ENCODE data around the gene CFAP298. TPM values are rescaled to one million over a fixed set of nuclear protein-coding genes. Genes with fewer than 3 reads are reported as not detected.
A peak's percentile ranks its signal among the peaks of the same experiment; 100 is the strongest.

CFAP298 gene
- total and polyA plus RNA-seq, 2 donors (not counting 1 experiment from before 2014, with no cell fraction given), result 22.0 to 29.2 TPM

- Histone ChIP-seq H3K27ac (ENCODE audit: low read length in 2 of 2) (no peak overlapping the region), H3K9me3 (ENCODE audit: control extremely low read depth in 1 of 3, control insufficient read depth in 2 of 3, insufficient read depth in 1 of 3, low read length in 2 of 3) (no peaks in the 10 kb centered on the region), H3K27me3 (replicated peaks in 1 of 4; ENCODE audit: control extremely low read depth in 1 of 4, control insufficient read depth in 3 of 4, insufficient read depth in 4 of 4, low read length in 3 of 4) (no peaks in the 10 kb centered on the region), H3K4me2 (replicated peaks; ENCODE audit: low read depth, low read length, poor library complexity, severe bottlenecking) (no peak overlapping the region), H3K4me1 (ENCODE audit: control insufficient read depth in 2 of 2, insufficient read depth in 2 of 2, low read length in 2 of 2) (no peaks in the 10 kb centered on the region), H4K20me1 (ENCODE audit: control insufficient read depth, insufficient read depth, low read length, poor library complexity, severe bottlenecking) (peaks cover 6% of the 10 kb centered on the region), H3K4me3 (ENCODE audit: control extremely low read depth in 1 of 5, extremely low read depth in 1 of 5, insufficient read depth in 1 of 5, low read depth in 2 of 5, low read length in 4 of 5) (no peak overlapping the region), H3K9ac (ENCODE audit: low read length) (no peak overlapping the region), H3K79me2 (ENCODE audit: control insufficient read depth, insufficient read depth, low read length) (no peaks in the 10 kb centered on the region), H3K36me3 (replicated peaks in 1 of 2; ENCODE audit: control extremely low read depth in 1 of 2, control insufficient read depth in 1 of 2, extremely low read depth in 1 of 2, insufficient read depth in 2 of 2, low read length in 1 of 2) (peaks cover 7 to 37% of the 10 kb centered on the region in 2 experiments), H2AFZ (ENCODE audit: insufficient read depth, low read depth, low read length, poor library complexity, severe bottlenecking) (no peak overlapping the region)
- Mint-ChIP-seq H3K4me3 (no peak overlapping the region), H3K27me3 (no peaks in the 10 kb centered on the region), H3K27ac (no peak overlapping the region), H3K4me1 (peaks cover 4% of the 10 kb centered on the region), H3K9me3 (ENCODE audit: insufficient read depth) (no peaks in the 10 kb centered on the region)
- no peak for TF ChIP-seq EZH2 (IDR thresholded peaks at IDR 0.05; ENCODE audit: borderline replicate concordance, insufficient read depth, low read depth, low read length, poor library complexity, severe bottlenecking)
- no peak for TF ChIP-seq CTCF (IDR thresholded peaks at IDR 0.05)
- DNase-seq (peak; percentile 25), ATAC-seq (ENCODE audit: low read depth) (peak; percentile 64)
- intact Hi-C loops (cut with micrococcal nuclease), result no loop called here
- CTCF ChIA-PET, result interaction anchor here (2.0 to 4.6 kb wide), 5 partner anchors 8 to 19 kb away, joined by 8 to 21 read pairs (median 10); partner anchors contain the start of gene CFAP298
- POLR2A ChIA-PET, result no interaction called here
- 86% methylated on average over 6 of the region's 8 CpGs for WGBS (ENCODE audit: insufficient coverage)
Measured at GRCh38 chr21:32599526-32599925, 12.7 kb downstream of the CFAP298 start.

DNA sequence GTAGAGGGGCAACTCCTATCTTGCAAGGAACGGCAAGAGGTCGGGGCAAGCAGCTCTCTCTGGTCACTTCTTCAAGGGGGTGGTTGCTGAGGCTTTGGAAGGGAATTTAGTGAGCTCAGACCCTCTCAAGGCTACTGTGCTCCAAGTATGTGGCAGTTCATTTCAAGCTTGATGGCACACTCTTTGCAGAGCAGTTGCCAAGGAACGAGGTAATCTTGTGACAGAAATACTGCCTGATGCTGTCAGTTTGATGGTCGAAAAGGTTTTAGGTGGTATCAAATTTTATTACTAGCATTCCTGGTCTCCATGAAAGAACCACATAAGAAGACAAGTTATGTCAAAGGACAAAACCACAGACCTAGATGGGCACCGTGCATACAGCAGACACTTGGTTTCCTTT lies 13.1 kb downstream of the CFAP298 start:
- intact Hi-C loops (cut with micrococcal nuclease), result no loop called here
- no peaks in the 10 kb centered on the region for H3K9me3 ChIP-seq (ENCODE audit: control extremely low read depth in 1 of 3, control insufficient read depth in 2 of 3, insufficient read depth in 1 of 3, low read length in 2 of 3)
- Mint-ChIP-seq H3K27me3 (no peaks in the 10 kb centered on the region), H3K4me1 (peaks cover 4% of the 10 kb centered on the region), H3K9me3 (ENCODE audit: insufficient read depth) (no peaks in the 10 kb centered on the region), H3K4me3 (no peak overlapping the region), H3K27ac (no peak overlapping the region)
- H3K4me3 ChIP-seq (ENCODE audit: control extremely low read depth in 1 of 5, extremely low read depth in 1 of 5, insufficient read depth in 1 of 5, low read depth in 2 of 5, low read length in 4 of 5), result no peak overlapping the region
- TF ChIP-seq CTCF (IDR thresholded peaks at IDR 0.05) (no peak), EZH2 (IDR thresholded peaks at IDR 0.05; ENCODE audit: borderline replicate concordance, insufficient read depth, low read depth, low read length, poor library complexity, severe bottlenecking) (no peak)
- ChIA-PET POLR2A (no interaction called here), CTCF (interaction anchor here (2.0 to 4.6 kb wide), 3 partner anchors 9 to 13 kb away, joined by 8 to 21 read pairs (median 12); partner anchors contain the start of gene CFAP298)
- H2AFZ ChIP-seq (ENCODE audit: insufficient read depth, low read depth, low read length, poor library complexity, severe bottlenecking), result no peak overlapping the region
- no peak overlapping the region for H3K9ac ChIP-seq (ENCODE audit: low read length)
- H3K4me1 ChIP-seq (ENCODE audit: control insufficient read depth in 2 of 2, insufficient read depth in 2 of 2, low read length in 2 of 2), result no peaks in the 10 kb centered on the region
- 100% methylated on average over 1 of the region's 5 CpGs for WGBS (ENCODE audit: insufficient coverage)
- H3K79me2 ChIP-seq (ENCODE audit: control insufficient read depth, insufficient read depth, low read length), result no peaks in the 10 kb centered on the region
- no peaks in the 10 kb centered on the region for H3K27me3 ChIP-seq (replicated peaks in 1 of 4; ENCODE audit: control extremely low read depth in 1 of 4, control insufficient read depth in 3 of 4, insufficient read depth in 4 of 4, low read length in 3 of 4)
- no peak overlapping the region for H3K27ac ChIP-seq (ENCODE audit: low read length in 2 of 2)
- ATAC-seq (ENCODE audit: low read depth) (no peak), DNase-seq (no peak)
- H4K20me1 ChIP-seq (ENCODE audit: control insufficient read depth, insufficient read depth, low read length, poor library complexity, severe bottlenecking), result peaks cover 6% of the 10 kb centered on the region
- no peak overlapping the region for H3K4me2 ChIP-seq (replicated peaks; ENCODE audit: low read depth, low read length, poor library complexity, severe bottlenecking)
- peaks cover 7 to 33% of the 10 kb centered on the region in 2 experiments for H3K36me3 ChIP-seq (replicated peaks in 1 of 2; ENCODE audit: control extremely low read depth in 1 of 2, control insufficient read depth in 1 of 2, extremely low read depth in 1 of 2, insufficient read depth in 2 of 2, low read length in 1 of 2)

All from B cell (primary cell).